GM18867 (cell line): ENCODE data around the gene CDK13.
A peak's percentile ranks its signal among the peaks of the same experiment; 100 is the strongest.

Experiments
- ATAC-seq: cut with Tn5 transposase; IDR thresholded peaks from one replicate; pipeline ENCODE4 v1.9.1; 2021; ENCODE audit warnings: mild to moderate bottlenecking, moderate library complexity; ENCODE audit not compliant: unreplicated experiment

CDK13 gene

GRCh38 chr7:40008223-40008815, 58.3 kb downstream of the CDK13 start:
- no peak for ATAC-seq

GRCh38 chr7:40009301-40009700, 59.2 kb downstream of the CDK13 start:
- no peak for ATAC-seq

GRCh38 chr7:40014376-40014775, 64.3 kb downstream of the CDK13 start:
- no peak for ATAC-seq

- peak; percentile 96 for ATAC-seq
Observed at GRCh38 chr7:40015790-40016296, 65.8 kb downstream of the CDK13 start.

- no peak for ATAC-seq
Observed at GRCh38 chr7:40019558-40019957, 69.5 kb downstream of the CDK13 start.

- no peak for ATAC-seq
Observed at GRCh38 chr7:40024048-40024447, 74.0 kb downstream of the CDK13 start.

GRCh38 chr7:40024841-40025240, 74.8 kb downstream of the CDK13 start:
- ATAC-seq, result no peak

GRCh38 chr7:40027545-40027944, 77.5 kb downstream of the CDK13 start:
- no peak for ATAC-seq

GRCh38 chr7:40033826-40034225, 83.8 kb downstream of the CDK13 start:
- ATAC-seq, result no peak

GRCh38 chr7:40041456-40041855, 91.4 kb downstream of the CDK13 start:
- ATAC-seq, result no peak

- no peak for ATAC-seq
Observed at GRCh38 chr7:40043164-40043563, 93.1 kb downstream of the CDK13 start.

- ATAC-seq, result no peak
Observed at GRCh38 chr7:40047661-40048060, 97.6 kb downstream of the CDK13 start.

- ATAC-seq, result no peak
Observed at GRCh38 chr7:40057292-40057691, 107.2 kb downstream of the CDK13 start.

- ATAC-seq, result no peak
Observed at GRCh38 chr7:40058026-40058425, 108.0 kb downstream of the CDK13 start.

GRCh38 chr7:40058636-40059035, 108.6 kb downstream of the CDK13 start:
- ATAC-seq, result no peak

GRCh38 chr7:40059057-40059456, 109.0 kb downstream of the CDK13 start:
- ATAC-seq, result no peak

- ATAC-seq, result peak; percentile 62
Observed at GRCh38 chr7:40072268-40072667, 122.2 kb downstream of the CDK13 start.

GRCh38 chr7:40073239-40073638, 123.2 kb downstream of the CDK13 start:
- no peak for ATAC-seq

- no peak for ATAC-seq
Observed at GRCh38 chr7:40077849-40078248, 127.8 kb downstream of the CDK13 start.

- no peak for ATAC-seq
Observed at GRCh38 chr7:40092182-40092581, 142.1 kb downstream of the CDK13 start.

- ATAC-seq, result no peak
Observed at GRCh38 chr7:40093631-40094350, 143.7 kb downstream of the CDK13 start.

GRCh38 chr7:40095230-40095629, 145.2 kb downstream of the CDK13 start:
- no peak for ATAC-seq
